Testis (tissue), 2 donors: ENCODE data around the gene COL4A6.

ENCODE experiments used
- POLR2A ChIP-seq: fragments of 450-650 bp; IDR thresholded peaks from one replicate; pipeline ENCODE4 v1.6.1; 2017; ENCODE audit warnings: antibody characterized with exemption, mild to moderate bottlenecking, moderate library complexity
- TF ChIP-seq, protein P1 (sequence below), 3 experiments: fragments of 450-650 bp in 2 of 3; fragments of 200-600 bp in 1 of 3; sonication (generic) in 1 of 3; IDR thresholded peaks; one replicate each; pipeline ENCODE4 v1.5.1; 2016 to 2019; ENCODE audit warnings: antibody characterized with exemption in 3 of 3, mild to moderate bottlenecking in 2 of 3, moderate library complexity in 1 of 3

DNA sequence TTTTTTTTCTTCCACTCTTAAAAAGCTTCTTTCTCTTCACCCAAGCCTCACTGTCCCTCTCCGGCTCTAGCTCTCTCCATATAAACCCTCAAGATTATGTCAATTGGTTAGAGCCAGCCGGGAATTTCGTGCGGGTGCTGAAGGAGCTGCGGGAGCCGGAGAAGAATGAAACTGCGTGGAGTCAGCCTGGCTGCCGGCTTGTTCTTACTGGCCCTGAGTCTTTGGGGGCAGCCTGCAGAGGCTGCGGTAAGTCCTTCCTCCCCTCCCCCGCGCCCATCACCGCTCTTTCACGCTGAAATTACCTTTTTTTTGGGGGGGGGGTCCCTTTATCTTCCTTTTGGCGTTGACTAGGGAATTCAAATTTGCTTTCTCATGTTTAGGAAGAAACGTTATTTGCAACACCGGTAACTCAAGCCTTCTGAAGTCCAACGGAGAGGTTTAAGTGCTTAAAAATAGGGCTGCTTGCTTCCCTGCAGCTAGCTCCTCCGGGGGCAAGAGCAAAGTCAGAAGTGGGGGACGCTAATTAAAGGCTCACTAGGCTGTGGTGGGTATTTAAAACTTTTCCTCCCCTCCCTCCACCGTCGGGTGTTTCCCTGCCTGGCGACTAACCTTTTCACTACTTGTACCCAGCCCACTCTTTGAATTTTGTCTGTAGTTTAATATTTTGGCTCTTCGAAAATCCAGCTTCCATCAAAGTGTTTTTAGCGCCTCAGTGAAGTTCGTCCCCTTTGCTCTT is 1.9 kb upstream of the COL4A6 start:
- TF ChIP-seq, protein P1, sequence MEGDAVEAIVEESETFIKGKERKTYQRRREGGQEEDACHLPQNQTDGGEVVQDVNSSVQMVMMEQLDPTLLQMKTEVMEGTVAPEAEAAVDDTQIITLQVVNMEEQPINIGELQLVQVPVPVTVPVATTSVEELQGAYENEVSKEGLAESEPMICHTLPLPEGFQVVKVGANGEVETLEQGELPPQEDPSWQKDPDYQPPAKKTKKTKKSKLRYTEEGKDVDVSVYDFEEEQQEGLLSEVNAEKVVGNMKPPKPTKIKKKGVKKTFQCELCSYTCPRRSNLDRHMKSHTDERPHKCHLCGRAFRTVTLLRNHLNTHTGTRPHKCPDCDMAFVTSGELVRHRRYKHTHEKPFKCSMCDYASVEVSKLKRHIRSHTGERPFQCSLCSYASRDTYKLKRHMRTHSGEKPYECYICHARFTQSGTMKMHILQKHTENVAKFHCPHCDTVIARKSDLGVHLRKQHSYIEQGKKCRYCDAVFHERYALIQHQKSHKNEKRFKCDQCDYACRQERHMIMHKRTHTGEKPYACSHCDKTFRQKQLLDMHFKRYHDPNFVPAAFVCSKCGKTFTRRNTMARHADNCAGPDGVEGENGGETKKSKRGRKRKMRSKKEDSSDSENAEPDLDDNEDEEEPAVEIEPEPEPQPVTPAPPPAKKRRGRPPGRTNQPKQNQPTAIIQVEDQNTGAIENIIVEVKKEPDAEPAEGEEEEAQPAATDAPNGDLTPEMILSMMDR (IDR thresholded peaks at IDR 0.05) = no peak
- no peak for TF ChIP-seq POLR2A
